Keratinocyte (primary cell): ENCODE data around the gene AGFG1. TPM values are rescaled to one million over a fixed set of nuclear protein-coding genes. Genes with fewer than 3 reads are reported as not detected.

Source experiments
- DNase-seq: peaks from one replicate; pipeline ENCODE4 v3.0.0-alpha.2; 2011; ENCODE audit warnings: low read depth, missing footprints, low spot score
- FAIRE-seq: peaks from 2 replicates; lab custom pipeline; 2011; peaks lifted over from hg19 to GRCh38; lab: Jason Lieb, UNC
- H2AFZ ChIP-seq: 2 replicates; pipeline ENCODE4 v1.6.0; 2012; ENCODE audit warnings: low read length, control low read depth, inconsistent platforms; ENCODE audit not compliant: control insufficient read depth
- H3K27ac ChIP-seq: 2 replicates; pipeline ENCODE4 v1.5.1; 2011; ENCODE audit warnings: low read length; ENCODE audit not compliant: control insufficient read depth, insufficient read depth
- H3K27me3 ChIP-seq: 3 replicates; pipeline ENCODE4 v1.6.0; 2011; ENCODE audit warnings: low read length; ENCODE audit not compliant: control insufficient read depth, insufficient read depth; ENCODE audit errors: extremely low read depth
- H3K36me3 ChIP-seq, 2 experiments: 2 replicates in 1 of 2; 3 replicates in 1 of 2; pipeline ENCODE4 v1.5.1; 2011; ENCODE audit warnings: low read length in 2 of 2, mild to moderate bottlenecking in 1 of 2; ENCODE audit not compliant: control insufficient read depth in 2 of 2, insufficient read depth in 2 of 2; ENCODE audit errors: extremely low read depth in 1 of 2
- H3K4me1 ChIP-seq: 3 replicates; pipeline ENCODE4 v1.5.1; 2011; ENCODE audit warnings: low read length; ENCODE audit not compliant: control insufficient read depth, insufficient read depth; ENCODE audit errors: extremely low read depth
- H3K4me2 ChIP-seq: 3 replicates; pipeline ENCODE4 v1.6.0; 2011; ENCODE audit warnings: low read depth, low read length; ENCODE audit not compliant: control insufficient read depth, insufficient read depth; ENCODE audit errors: extremely low read depth
- H3K4me3 ChIP-seq, 3 experiments: fragments of 200-600 bp in 1 of 3; sonication (generic) in 1 of 3; 2 replicates in 2 of 3; 3 replicates in 1 of 3; pipeline ENCODE4 v1.5.1; 2011 to 2016; ENCODE audit warnings: low read length in 3 of 3, mild to moderate bottlenecking in 3 of 3, control low read depth in 2 of 3, inconsistent platforms in 1 of 3, low read depth in 1 of 3, mixed read lengths in 1 of 3, mixed run types in 1 of 3, moderate library complexity in 1 of 3; ENCODE audit not compliant: control insufficient read depth in 2 of 3, insufficient read depth in 2 of 3; ENCODE audit errors: extremely low read depth in 1 of 3
- H3K79me2 ChIP-seq: 2 replicates; pipeline ENCODE4 v1.6.0; 2012; ENCODE audit warnings: low read length; ENCODE audit not compliant: control insufficient read depth, insufficient read depth
- H3K9ac ChIP-seq: 3 replicates; pipeline ENCODE4 v1.6.0; 2011; ENCODE audit warnings: low read length; ENCODE audit not compliant: control insufficient read depth, insufficient read depth; ENCODE audit errors: extremely low read depth
- H3K9me1 ChIP-seq: 3 replicates; pipeline ENCODE4 v1.6.0; 2011; ENCODE audit warnings: low read length; ENCODE audit not compliant: control insufficient read depth, insufficient read depth; ENCODE audit errors: extremely low read depth
- H3K9me3 ChIP-seq: 2 replicates; pipeline ENCODE4 v1.5.1; 2012; ENCODE audit warnings: low read depth, low read length; ENCODE audit not compliant: control insufficient read depth
- H4K20me1 ChIP-seq: 3 replicates; pipeline ENCODE4 v1.6.0; 2011; ENCODE audit warnings: low read length; ENCODE audit not compliant: control insufficient read depth, insufficient read depth; ENCODE audit errors: extremely low read depth
- EZH2 ChIP-seq: IDR thresholded peaks from one replicate; pipeline ENCODE4 v1.6.1; 2012; ENCODE audit warnings: inconsistent platforms, mild to moderate bottlenecking, low read length, moderate library complexity
- dilution Hi-C: fragments of 300-500 bp; cut with MboI; formaldehyde crosslinking; loops from one replicate; pipeline ENCODE4 v1.7.0; 2020; ENCODE audit warnings: low sequenced_read_pairs; ENCODE audit not compliant: extremely low pct_ligation_motif_present
- polyA plus RNA-seq, 5 experiments: library from polyadenylated mRNA; depleted of rRNA in 3 of 5; stranded (reverse) in 3 of 5; stranded (forward) in 1 of 5; unstranded in 1 of 5; fragments of >200 nt; gene quantifications; 1 replicate in 1 of 5; 2 replicates in 3 of 5; 3 replicates in 1 of 5; pipeline versions ENCODE4 v1.2.1 to v1.2.3, GENCODE V29; 2011 to 2012; ENCODE audit warnings: missing spikeins in 2 of 5, low read depth in 1 of 5, low replicate concordance in 1 of 5
- TF ChIP-seq, protein P1 (sequence below), 3 experiments: IDR thresholded peaks in 1 of 3; conservative IDR thresholded peaks in 1 of 3; optimal IDR thresholded peaks in 1 of 3; 2 replicates in 2 of 3; 3 replicates in 1 of 3; pipeline versions ENCODE3 to v1.5.1; 2011; ENCODE audit warnings: low read length in 3 of 3, mild to moderate bottlenecking in 3 of 3, moderate library complexity in 2 of 3, control low read depth in 1 of 3, inconsistent platforms in 1 of 3; ENCODE audit not compliant: insufficient read depth in 2 of 3; ENCODE audit errors: extremely low read depth in 1 of 3

AGFG1 gene
- polyA plus RNA-seq, 1 donor (not counting 4 experiments of a cell fraction or from before 2014, with no cell fraction given), result 111 TPM

DNA sequence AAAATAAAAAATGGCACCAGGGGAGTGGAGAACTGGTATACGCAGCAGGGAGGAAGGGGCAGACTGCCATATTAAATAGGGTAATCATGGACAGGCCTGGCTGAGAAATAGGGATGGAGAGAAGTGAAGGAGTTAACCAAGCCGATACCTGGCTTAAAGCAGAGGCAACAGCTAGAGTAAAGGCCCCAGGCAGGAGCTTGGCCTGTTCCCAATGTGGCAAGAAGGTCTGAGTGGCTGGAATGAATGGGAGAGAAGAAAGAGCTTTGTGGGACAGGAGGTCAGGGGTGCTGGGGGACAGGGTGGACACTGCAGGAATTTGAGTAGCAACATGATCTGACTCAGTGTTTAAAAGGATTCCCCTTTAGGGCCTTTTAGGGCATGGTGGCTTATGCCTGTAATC lies 15.9 kb upstream of the AGFG1 start:
- no peak overlapping the region for H3K9ac ChIP-seq
- H2AFZ ChIP-seq, result no peak overlapping the region
- no peak for TF ChIP-seq EZH2
- TF ChIP-seq, protein P1, sequence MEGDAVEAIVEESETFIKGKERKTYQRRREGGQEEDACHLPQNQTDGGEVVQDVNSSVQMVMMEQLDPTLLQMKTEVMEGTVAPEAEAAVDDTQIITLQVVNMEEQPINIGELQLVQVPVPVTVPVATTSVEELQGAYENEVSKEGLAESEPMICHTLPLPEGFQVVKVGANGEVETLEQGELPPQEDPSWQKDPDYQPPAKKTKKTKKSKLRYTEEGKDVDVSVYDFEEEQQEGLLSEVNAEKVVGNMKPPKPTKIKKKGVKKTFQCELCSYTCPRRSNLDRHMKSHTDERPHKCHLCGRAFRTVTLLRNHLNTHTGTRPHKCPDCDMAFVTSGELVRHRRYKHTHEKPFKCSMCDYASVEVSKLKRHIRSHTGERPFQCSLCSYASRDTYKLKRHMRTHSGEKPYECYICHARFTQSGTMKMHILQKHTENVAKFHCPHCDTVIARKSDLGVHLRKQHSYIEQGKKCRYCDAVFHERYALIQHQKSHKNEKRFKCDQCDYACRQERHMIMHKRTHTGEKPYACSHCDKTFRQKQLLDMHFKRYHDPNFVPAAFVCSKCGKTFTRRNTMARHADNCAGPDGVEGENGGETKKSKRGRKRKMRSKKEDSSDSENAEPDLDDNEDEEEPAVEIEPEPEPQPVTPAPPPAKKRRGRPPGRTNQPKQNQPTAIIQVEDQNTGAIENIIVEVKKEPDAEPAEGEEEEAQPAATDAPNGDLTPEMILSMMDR (optimal IDR thresholded peaks at IDR 0.05 in 1 of 3, IDR thresholded peaks at IDR 0.05 in 1 of 3, conservative IDR thresholded peaks at IDR 0.05 in 1 of 3; ENCODE audit: extremely low read depth in 1 of 3, insufficient read depth in 2 of 3, low read length in 3 of 3), result no peak
- H3K79me2 ChIP-seq, result no peaks in the 10 kb centered on the region
- H3K4me2 ChIP-seq, result no peak overlapping the region
- H3K27me3 ChIP-seq, result no peaks in the 10 kb centered on the region
- H3K9me1 ChIP-seq, result no peaks in the 10 kb centered on the region
- H3K27ac ChIP-seq, result no peak overlapping the region
- no peaks in the 10 kb centered on the region for H3K9me3 ChIP-seq
- no peak overlapping the region for H3K4me3 ChIP-seq
- no peaks in the 10 kb centered on the region for H3K36me3 ChIP-seq
- H4K20me1 ChIP-seq, result no peaks in the 10 kb centered on the region
- no peak for FAIRE-seq
- H3K4me1 ChIP-seq, result no peaks in the 10 kb centered on the region
- dilution Hi-C loops, result no loop called here
- DNase-seq, result no peak

DNA sequence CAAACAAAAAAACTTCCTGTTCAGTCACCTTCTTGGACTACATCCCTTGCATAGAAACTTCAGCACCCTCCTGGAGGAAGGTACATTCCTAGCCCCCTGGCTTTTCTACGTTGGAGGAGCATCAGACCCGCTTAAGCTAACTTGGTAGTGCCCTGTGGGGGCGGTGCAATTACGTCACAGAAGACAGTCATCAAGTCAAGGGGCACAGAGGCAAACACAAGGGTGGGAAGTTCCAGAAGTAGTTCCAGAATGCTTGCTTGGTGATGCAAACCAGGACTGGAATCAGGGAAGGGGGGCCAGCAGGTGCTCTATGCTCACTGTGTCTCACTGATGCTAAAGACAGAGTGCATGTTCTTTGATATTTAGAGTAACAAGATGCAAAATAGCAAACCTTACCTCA lies 15.2 kb upstream of the AGFG1 start:
- no peaks in the 10 kb centered on the region for H3K27me3 ChIP-seq
- no peaks in the 10 kb centered on the region for H4K20me1 ChIP-seq
- H3K4me2 ChIP-seq, result no peak overlapping the region
- no peak for DNase-seq
- dilution Hi-C loops, result no loop called here
- peaks cover 3% of the 10 kb centered on the region for H3K4me1 ChIP-seq
- H3K4me3 ChIP-seq, result no peak overlapping the region
- H3K79me2 ChIP-seq, result no peaks in the 10 kb centered on the region
- H3K36me3 ChIP-seq, result no peaks in the 10 kb centered on the region
- no peak for FAIRE-seq
- no peak overlapping the region for H3K27ac ChIP-seq
- no peaks in the 10 kb centered on the region for H3K9me1 ChIP-seq
- no peak overlapping the region for H2AFZ ChIP-seq
- no peaks in the 10 kb centered on the region for H3K9me3 ChIP-seq
- no peak overlapping the region for H3K9ac ChIP-seq
- TF ChIP-seq, protein P1 (optimal IDR thresholded peaks at IDR 0.05 in 1 of 3, IDR thresholded peaks at IDR 0.05 in 1 of 3, conservative IDR thresholded peaks at IDR 0.05 in 1 of 3; ENCODE audit: extremely low read depth in 1 of 3, insufficient read depth in 2 of 3, low read length in 3 of 3), result no peak
- TF ChIP-seq EZH2, result no peak
